Measurements from ENCODE around the gene CLCN5.

The CLCN5 gene

DNA sequence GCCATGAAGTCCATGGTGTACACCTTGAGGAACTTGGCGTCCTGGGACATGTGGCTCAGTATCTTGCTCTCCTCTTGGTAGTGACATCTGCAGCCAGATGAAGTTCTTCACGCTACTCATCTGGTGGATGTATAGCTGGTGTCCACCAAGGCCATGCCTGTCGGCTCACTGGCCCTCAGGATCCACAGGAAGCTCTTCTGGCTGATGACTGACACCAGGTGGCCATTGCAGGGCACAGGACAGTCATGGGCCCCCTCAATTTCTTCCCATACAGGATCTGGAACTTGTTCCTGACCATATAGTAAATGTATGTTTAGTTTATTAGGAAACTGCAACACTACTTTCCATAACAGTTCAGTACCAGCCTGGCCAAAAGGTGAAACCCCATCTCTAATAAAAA is 10.3 kb upstream of the CLCN5 start:
- DNase-seq (ENCODE audit: low read depth): no peak
- TF ChIP-seq CTCF (IDR thresholded peaks at IDR 0.05; ENCODE audit: insufficient read depth, low read depth, low read length, missing control alignments): no peak
- H3K4me3 ChIP-seq (ENCODE audit: low read length): no peak overlapping the region

DNA sequence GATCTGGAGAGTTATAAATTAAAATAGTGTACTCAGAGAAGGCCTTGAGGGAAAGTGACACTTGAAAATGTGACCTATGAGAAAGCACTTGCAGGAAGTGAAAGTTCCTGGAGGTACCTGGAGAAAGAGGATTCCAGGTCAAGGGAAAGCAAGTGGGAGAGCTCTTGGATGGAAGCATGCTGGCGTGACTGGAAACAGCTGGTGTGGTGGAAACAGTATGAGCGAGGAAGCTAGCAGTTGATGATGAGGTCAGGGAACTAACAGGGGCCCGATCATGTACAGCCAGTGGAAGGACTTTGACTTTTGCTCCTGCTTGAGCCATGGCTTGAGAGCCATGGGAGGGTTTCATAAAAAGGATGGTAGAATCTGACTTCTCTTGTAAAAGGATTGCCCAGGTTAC is 9.5 kb upstream of the CLCN5 start:
- TF ChIP-seq CTCF (IDR thresholded peaks at IDR 0.05; ENCODE audit: insufficient read depth, low read depth, low read length, missing control alignments): no peak
- H3K4me3 ChIP-seq (ENCODE audit: low read length): no peak overlapping the region
- DNase-seq (ENCODE audit: low read depth): no peak

DNA sequence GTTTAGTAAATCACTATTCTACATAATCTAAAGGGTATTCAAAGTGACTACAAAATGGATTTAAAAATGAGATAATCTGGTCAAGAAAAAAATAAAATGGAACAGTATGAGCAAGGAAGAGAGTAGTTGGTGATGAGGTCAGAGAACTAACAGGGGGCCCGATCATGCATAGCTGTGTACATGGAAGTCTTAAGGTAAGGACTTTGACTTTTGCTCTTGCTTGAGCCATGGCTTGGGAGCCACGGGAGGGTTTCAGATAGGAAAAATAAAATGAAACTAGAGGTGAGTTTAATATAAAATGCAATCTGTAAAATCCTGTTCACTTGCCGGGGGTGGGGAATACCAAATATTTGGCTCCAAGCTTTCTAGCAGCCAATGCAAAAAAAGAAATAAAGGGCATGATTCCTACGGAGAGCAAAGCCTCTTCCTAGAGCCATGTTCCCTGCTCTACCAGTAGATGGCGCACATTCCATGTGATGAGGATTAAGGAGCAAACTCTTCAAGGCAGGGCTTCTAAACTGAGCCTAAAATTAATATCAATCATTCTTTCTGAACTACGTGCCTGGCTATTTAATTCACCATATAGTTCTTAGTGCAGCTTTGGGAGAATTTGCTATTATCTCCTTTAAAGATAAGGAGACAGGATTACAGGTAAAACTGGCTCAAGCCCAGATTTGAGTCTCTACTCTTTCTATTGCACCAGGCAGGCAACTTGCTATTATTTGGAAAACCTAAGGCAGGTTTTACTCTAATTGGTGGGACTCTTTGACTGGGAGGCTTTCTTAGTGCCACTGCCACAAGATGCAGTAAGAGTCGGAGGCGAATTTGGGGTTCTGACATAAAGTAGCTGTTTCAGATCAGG is 6.8 kb upstream of the CLCN5 start:
- H3K4me3 ChIP-seq (ENCODE audit: low read length): no peak overlapping the region
- DNase-seq (ENCODE audit: low read depth): peak; percentile 61
- peak; percentile 84 for TF ChIP-seq CTCF (IDR thresholded peaks at IDR 0.05; ENCODE audit: insufficient read depth, low read depth, low read length, missing control alignments)

DNA sequence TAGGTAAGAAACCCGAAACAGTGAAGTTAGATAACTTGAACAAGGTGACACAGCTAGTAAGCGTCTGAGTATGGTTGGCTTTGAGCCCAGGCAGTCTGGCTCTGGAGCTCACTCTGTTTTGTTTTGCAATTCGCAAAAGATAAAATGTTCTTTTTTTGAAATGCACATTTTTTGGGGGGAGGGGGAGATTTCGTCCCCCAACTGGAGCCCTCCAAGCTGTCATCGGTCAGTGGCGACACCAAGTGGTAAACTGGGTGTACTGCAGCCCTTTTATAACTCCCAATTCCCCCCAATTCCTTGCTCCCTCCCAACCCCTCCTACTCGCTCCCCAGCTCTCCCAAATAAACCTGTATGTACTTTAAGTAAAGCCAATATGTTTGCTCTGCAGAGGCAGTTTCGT is 2.8 kb upstream of the CLCN5 start:
- no peak overlapping the region for H3K4me3 ChIP-seq (ENCODE audit: low read length)
- DNase-seq (ENCODE audit: low read depth): no peak
- peak; percentile 79 for TF ChIP-seq CTCF (IDR thresholded peaks at IDR 0.05; ENCODE audit: insufficient read depth, low read depth, low read length, missing control alignments)

- no peak for TF ChIP-seq CTCF (IDR thresholded peaks at IDR 0.05; ENCODE audit: insufficient read depth, low read depth, low read length, missing control alignments)
- no peak overlapping the region for H3K4me3 ChIP-seq (ENCODE audit: low read length)
- DNase-seq (ENCODE audit: low read depth): no peak
Measured at GRCh38 chrX:49921109-49921508, 1.3 kb upstream of the CLCN5 start.

DNA sequence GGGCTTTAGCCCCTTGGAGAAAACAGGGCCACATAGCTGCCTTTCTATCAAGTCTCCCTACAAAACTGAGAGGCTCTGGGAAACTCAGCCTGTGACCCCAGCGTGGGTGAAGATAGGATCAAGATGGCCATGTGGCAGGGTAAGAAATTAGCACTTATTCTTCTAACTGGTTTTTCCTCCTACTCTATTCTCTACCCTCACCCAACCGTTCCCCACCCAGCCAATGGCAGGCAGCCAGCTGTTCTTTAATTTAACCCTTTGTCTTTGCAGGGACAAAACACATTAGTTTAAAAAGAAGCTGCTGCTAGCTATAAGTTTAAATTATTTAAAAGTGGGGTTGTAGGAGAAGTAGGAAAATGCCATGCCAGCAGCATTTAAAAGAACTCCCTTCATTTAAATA is 2.8 kb downstream of the CLCN5 start:
- TF ChIP-seq CTCF (IDR thresholded peaks at IDR 0.05; ENCODE audit: insufficient read depth, low read depth, low read length, missing control alignments): no peak
- no peak for DNase-seq (ENCODE audit: low read depth)
- H3K4me3 ChIP-seq (ENCODE audit: low read length): no peak overlapping the region

- DNase-seq (ENCODE audit: low read depth): no peak
- no peak for TF ChIP-seq CTCF (IDR thresholded peaks at IDR 0.05; ENCODE audit: insufficient read depth, low read depth, low read length, missing control alignments)
- no peak overlapping the region for H3K4me3 ChIP-seq (ENCODE audit: low read length)
Measured at GRCh38 chrX:49930039-49930438, 7.6 kb downstream of the CLCN5 start.

Data from epithelial cell of esophagus (primary cell).